HepG2 (cell line): ENCODE measurements around the gene ELN. TPM values are rescaled to one million over a fixed set of nuclear protein-coding genes. Genes with fewer than 3 reads are reported as not detected.

Experiments used
- ATAC-seq: fragments of 200-7000 bp; cut with Tn5 transposase; 3 replicates; pipeline ENCODE4 v1.9.1; 2020; ENCODE audit warnings: mild to moderate bottlenecking, moderate library complexity
- BruUV-seq: library from RNA; stranded (reverse); fragments of 400-500 nt; replicated peaks from 2 replicates; lab custom pipeline; 2021; lab: Mats Ljungman, UMichigan
- CTCF ChIA-PET: fragments of 300-600 bp; formaldehyde crosslinking; extraction: SDS; loops from one replicate; lab custom pipeline; 2021; ENCODE audit warnings: low total read pairs, inconsistent platforms, low intra/inter-chr PET ratio; lab: Yijun Ruan, JAX
- POLR2A ChIA-PET: fragments of 350-600 bp; sonication (Branson Sonifier 250); formaldehyde crosslinking; loops from one replicate; lab custom pipeline; 2020; ENCODE audit warnings: antibody characterized with exemption, inconsistent platforms; lab: Yijun Ruan, JAX
- DNase-seq: peaks from one replicate; pipeline ENCODE4 v3.0.0-alpha.2; 2015; ENCODE audit warnings: low spot score
- FAIRE-seq: peaks from 3 replicates; lab custom pipeline; 2011; peaks lifted over from hg19 to GRCh38; lab: Jason Lieb, UNC
- H2AFZ ChIP-seq: one replicate; pipeline ENCODE4 v1.6.1; 2011; ENCODE audit warnings: low read length, inconsistent platforms
- H3K27ac ChIP-seq: fragments of 300-600 bp; 3 replicates; pipeline ENCODE4 v1.8.0; 2011; ENCODE audit warnings: mixed run types, mild to moderate bottlenecking, mixed read lengths, low read length, inconsistent platforms; ENCODE audit not compliant: insufficient read depth; ENCODE audit errors: extremely low read length
- H3K27me3 ChIP-seq, 2 experiments: fragments of 200-600 bp in 1 of 2; 2 replicates in 1 of 2; 3 replicates in 1 of 2; pipeline versions ENCODE4 v1.6.0 to v1.8.0; 2011; ENCODE audit warnings: low read length in 2 of 2, mild to moderate bottlenecking in 2 of 2, moderate library complexity in 2 of 2, inconsistent platforms in 1 of 2; ENCODE audit not compliant: insufficient read depth in 2 of 2, control insufficient read depth in 1 of 2
- H3K36me3 ChIP-seq, 2 experiments: fragments of 200-600 bp in 1 of 2; replicated peaks in 1 of 2; 2 replicates in 1 of 2; 3 replicates in 1 of 2; pipeline versions ENCODE4 v1.5.1 to v1.8.0; 2011; ENCODE audit warnings: low read length in 2 of 2, inconsistent platforms in 1 of 2; ENCODE audit not compliant: insufficient read depth in 2 of 2, control insufficient read depth in 1 of 2
- H3K4me1 ChIP-seq: 2 replicates; pipeline ENCODE4 v1.5.1; 2012; ENCODE audit warnings: low read length, inconsistent platforms; ENCODE audit not compliant: insufficient read depth
- H3K4me2 ChIP-seq: 2 replicates; pipeline ENCODE4 v1.6.0; 2011; ENCODE audit warnings: low read depth, low read length, inconsistent platforms
- H3K4me3 ChIP-seq, 3 experiments: fragments of 200-600 bp in 1 of 3; sonication (generic), shearing (Covaris generic) in 1 of 3; replicated peaks in 1 of 3; 2 replicates each; pipeline ENCODE4 v1.5.1; 2011 to 2016; ENCODE audit warnings: low read length in 3 of 3, inconsistent platforms in 2 of 3, low read depth in 2 of 3, mild to moderate bottlenecking in 2 of 3, control low read depth in 1 of 3, mixed read lengths in 1 of 3; ENCODE audit not compliant: insufficient read depth in 1 of 3
- H3K79me2 ChIP-seq: one replicate; pipeline ENCODE4 v1.6.1; 2011; ENCODE audit warnings: low read length, inconsistent platforms; ENCODE audit not compliant: insufficient read depth
- H3K9ac ChIP-seq: 2 replicates; pipeline ENCODE4 v1.6.0; 2011; ENCODE audit warnings: mild to moderate bottlenecking, low read depth, low read length, inconsistent platforms; ENCODE audit not compliant: insufficient read depth
- H3K9me3 ChIP-seq: 2 replicates; pipeline ENCODE4 v1.5.1; 2012; ENCODE audit warnings: mild to moderate bottlenecking, low read length
- H4K20me1 ChIP-seq: 2 replicates; pipeline ENCODE4 v1.6.0; 2011; ENCODE audit warnings: inconsistent platforms, mild to moderate bottlenecking, low read length, moderate library complexity; ENCODE audit not compliant: insufficient read depth
- ARID2 ChIP-seq: sonication (generic); formaldehyde crosslinking; IDR thresholded peaks from 2 replicates; pipeline ENCODE4 v1.8.1; 2022; ENCODE audit warnings: mild to moderate bottlenecking, missing genetic modification reagents, borderline replicate concordance
- IKZF4 ChIP-seq: sonication (generic); formaldehyde crosslinking; IDR thresholded peaks from 2 replicates; pipeline ENCODE4 v1.5.1; 2020; ENCODE audit warnings: borderline replicate concordance, mild to moderate bottlenecking, low read depth, missing genetic modification reagents; ENCODE audit errors: not compliant biosample characterization
- SAP130 ChIP-seq: IDR thresholded peaks from 2 replicates; pipeline ENCODE4 v1.6.1; 2016; ENCODE audit warnings: low read depth
- ZFX ChIP-seq: sonication (generic); formaldehyde crosslinking; IDR thresholded peaks from 2 replicates; pipeline ENCODE4 v1.4.0; 2020; ENCODE audit warnings: mild to moderate bottlenecking, low read depth, missing genetic modification reagents, moderate library complexity
- ZNF292 ChIP-seq: sonication (generic); formaldehyde crosslinking; IDR thresholded peaks from 2 replicates; pipeline ENCODE4 v1.8.1; 2022; ENCODE audit warnings: mild to moderate bottlenecking, low read depth, missing genetic modification reagents, borderline replicate concordance
- ZNF883 ChIP-seq: sonication (generic); formaldehyde crosslinking; IDR thresholded peaks from 2 replicates; pipeline ENCODE4 v1.5.1; 2020; ENCODE audit warnings: mild to moderate bottlenecking, missing genetic modification reagents; ENCODE audit errors: not compliant biosample characterization
- ZSCAN22 ChIP-seq: sonication (generic); formaldehyde crosslinking; IDR thresholded peaks from 2 replicates; pipeline ENCODE4 v1.4.0; 2020; ENCODE audit warnings: mild to moderate bottlenecking, missing genetic modification reagents
- WGBS: methylation state at CpG from one replicate; pipeline ENCODE4 v1.1.6; 2017; ENCODE audit warnings: low lambda C conversion rate; 5-methylcytosine and 5-hydroxymethylcytosine counted together
- in situ Hi-C: cut with HindIII; loops from 2 replicates; pipeline ENCODE4 v1.10.0; 2017; ENCODE audit warnings: low pct_unique_long_range_greater_than_20kb; ENCODE audit not compliant: extremely low pct_ligation_motif_present
- intact Hi-C: fragments of 100-400 bp; cut with micrococcal nuclease; formaldehyde crosslinking; loops from one replicate; pipeline ENCODE4 v1.10.0; 2022; ENCODE audit not compliant: unreplicated experiment
- polyA plus RNA-seq, 8 experiments: library from polyadenylated mRNA; depleted of rRNA in 3 of 8; stranded (reverse) in 7 of 8; unstranded in 1 of 8; fragments of >200 nt; fragmentation: Illumina TruSeq in 4 of 8; extraction: Trizol in 4 of 8; gene quantifications; 2 replicates each; pipeline versions ENCODE4 v1.2.1 to v1.2.3, GENCODE V29; 2011 to 2016; ENCODE audit warnings: low read depth in 4 of 8, missing spikeins in 1 of 8, mixed read lengths in 1 of 8; ENCODE audit not compliant: insufficient read depth in 1 of 8
- total RNA-seq, 5 experiments: library from RNA; depleted of rRNA; stranded (reverse); fragments of >200 nt; fragmentation: Illumina TruSeq; extraction: Trizol; gene quantifications; 2 replicates each; pipeline ENCODE4 v1.2.3, GENCODE V29; 2016; ENCODE audit warnings: low read depth in 1 of 5
- TF ChIP-seq, protein P1 (sequence below): sonication (generic); formaldehyde crosslinking; IDR thresholded peaks from 2 replicates; pipeline ENCODE4 v1.8.0; 2022; ENCODE audit warnings: mild to moderate bottlenecking, missing genetic modification reagents
- TF ChIP-seq, protein P2 (sequence below): sonication (generic); formaldehyde crosslinking; IDR thresholded peaks from 2 replicates; pipeline ENCODE4 v1.5.1; 2020; ENCODE audit warnings: mild to moderate bottlenecking, missing genetic modification reagents, moderate library complexity
- TF ChIP-seq, protein P3 (sequence below): sonication (generic); formaldehyde crosslinking; IDR thresholded peaks from 2 replicates; pipeline ENCODE4 v1.5.0; 2020; ENCODE audit warnings: mild to moderate bottlenecking, missing genetic modification reagents, moderate library complexity

The ELN gene
- total and polyA plus RNA-seq, 2 of the 13 experiments (the other 11 are each of a cell fraction or from before 2014, with no cell fraction given) = 0.15 to 0.37 TPM

DNA sequence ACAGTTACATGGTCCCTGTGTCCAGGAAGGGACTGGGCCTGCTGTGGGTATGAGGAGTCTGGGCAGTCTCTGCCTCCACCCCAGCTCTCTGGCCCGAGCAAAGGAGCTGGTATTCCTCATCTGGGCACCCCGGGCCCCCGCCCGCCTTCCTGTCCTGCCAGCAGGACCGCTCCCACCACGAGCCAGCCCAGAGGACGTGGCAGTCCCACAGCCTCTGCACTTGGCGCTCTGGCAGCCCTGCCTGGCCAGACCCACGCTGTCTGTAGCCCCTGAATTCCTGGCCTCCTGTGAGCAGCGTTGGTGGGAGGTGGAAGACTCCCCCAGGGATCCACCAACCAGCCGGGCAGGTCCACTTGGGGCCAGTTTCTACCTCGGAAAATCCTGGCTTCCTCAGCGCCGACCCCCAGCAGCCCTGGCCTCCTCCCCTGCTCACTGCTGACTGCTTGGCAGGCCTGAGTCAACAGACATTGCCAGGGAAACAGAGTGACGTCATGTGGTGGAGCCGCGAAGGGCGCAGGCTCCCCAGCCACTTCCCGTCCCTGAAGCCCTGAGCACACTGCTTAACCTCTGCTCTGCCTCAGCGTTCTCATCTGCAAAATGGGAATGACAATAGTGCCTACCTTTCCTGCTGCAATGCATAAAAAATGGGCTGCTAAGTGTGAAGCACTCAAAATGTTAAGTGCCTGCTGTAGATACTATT lies 34.0 kb downstream of the ELN start (continued):
- TF ChIP-seq ARID2 (CRISPR knock-in tag) (no peak), ZSCAN22 (no peak)

DNA sequence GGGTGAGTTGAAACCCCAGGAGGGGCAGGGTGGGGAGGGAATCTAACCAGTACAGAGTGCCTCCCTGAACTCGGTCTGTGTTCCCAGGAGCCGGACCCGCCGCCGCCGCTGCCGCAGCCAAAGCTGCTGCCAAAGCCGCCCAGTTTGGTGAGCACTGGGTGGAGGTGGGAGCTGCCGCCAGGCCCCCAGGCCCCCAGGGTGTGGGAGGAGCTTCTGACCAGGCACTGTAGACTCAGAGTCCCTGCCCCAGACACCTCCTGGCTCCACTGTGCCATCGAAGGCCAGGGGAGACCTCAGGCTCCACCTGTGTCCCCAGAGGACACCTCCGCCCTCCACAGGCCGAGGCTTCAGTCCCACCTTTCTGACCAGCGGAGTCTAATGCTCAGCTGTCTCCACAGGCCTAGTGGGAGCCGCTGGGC lies 35.3 kb downstream of the ELN start:
- in situ Hi-C loops (loop anchor here (10.0 kb wide), 1 partner anchor 342 kb away; no protein-coding TSS in a partner anchor), intact Hi-C loops (no loop called here)
- WGBS = 40% methylated on average over 1 of the region's 14 CpGs
- no peaks in the 10 kb centered on the region for H4K20me1 ChIP-seq
- H3K9me3 ChIP-seq = no peaks in the 10 kb centered on the region
- peak overlapping the region; percentile 34 for H2AFZ ChIP-seq
- TF ChIP-seq SAP130 (CRISPR knock-in tag) = 0 out of 2 replicates have a peak, but pooled peaks have one; percentile 4
- TF ChIP-seq, protein P1, sequence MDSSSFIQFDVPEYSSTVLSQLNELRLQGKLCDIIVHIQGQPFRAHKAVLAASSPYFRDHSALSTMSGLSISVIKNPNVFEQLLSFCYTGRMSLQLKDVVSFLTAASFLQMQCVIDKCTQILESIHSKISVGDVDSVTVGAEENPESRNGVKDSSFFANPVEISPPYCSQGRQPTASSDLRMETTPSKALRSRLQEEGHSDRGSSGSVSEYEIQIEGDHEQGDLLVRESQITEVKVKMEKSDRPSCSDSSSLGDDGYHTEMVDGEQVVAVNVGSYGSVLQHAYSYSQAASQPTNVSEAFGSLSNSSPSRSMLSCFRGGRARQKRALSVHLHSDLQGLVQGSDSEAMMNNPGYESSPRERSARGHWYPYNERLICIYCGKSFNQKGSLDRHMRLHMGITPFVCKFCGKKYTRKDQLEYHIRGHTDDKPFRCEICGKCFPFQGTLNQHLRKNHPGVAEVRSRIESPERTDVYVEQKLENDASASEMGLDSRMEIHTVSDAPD = no peak
- TF ChIP-seq ZNF883 = peak; percentile 32
- TF ChIP-seq, protein P2, sequence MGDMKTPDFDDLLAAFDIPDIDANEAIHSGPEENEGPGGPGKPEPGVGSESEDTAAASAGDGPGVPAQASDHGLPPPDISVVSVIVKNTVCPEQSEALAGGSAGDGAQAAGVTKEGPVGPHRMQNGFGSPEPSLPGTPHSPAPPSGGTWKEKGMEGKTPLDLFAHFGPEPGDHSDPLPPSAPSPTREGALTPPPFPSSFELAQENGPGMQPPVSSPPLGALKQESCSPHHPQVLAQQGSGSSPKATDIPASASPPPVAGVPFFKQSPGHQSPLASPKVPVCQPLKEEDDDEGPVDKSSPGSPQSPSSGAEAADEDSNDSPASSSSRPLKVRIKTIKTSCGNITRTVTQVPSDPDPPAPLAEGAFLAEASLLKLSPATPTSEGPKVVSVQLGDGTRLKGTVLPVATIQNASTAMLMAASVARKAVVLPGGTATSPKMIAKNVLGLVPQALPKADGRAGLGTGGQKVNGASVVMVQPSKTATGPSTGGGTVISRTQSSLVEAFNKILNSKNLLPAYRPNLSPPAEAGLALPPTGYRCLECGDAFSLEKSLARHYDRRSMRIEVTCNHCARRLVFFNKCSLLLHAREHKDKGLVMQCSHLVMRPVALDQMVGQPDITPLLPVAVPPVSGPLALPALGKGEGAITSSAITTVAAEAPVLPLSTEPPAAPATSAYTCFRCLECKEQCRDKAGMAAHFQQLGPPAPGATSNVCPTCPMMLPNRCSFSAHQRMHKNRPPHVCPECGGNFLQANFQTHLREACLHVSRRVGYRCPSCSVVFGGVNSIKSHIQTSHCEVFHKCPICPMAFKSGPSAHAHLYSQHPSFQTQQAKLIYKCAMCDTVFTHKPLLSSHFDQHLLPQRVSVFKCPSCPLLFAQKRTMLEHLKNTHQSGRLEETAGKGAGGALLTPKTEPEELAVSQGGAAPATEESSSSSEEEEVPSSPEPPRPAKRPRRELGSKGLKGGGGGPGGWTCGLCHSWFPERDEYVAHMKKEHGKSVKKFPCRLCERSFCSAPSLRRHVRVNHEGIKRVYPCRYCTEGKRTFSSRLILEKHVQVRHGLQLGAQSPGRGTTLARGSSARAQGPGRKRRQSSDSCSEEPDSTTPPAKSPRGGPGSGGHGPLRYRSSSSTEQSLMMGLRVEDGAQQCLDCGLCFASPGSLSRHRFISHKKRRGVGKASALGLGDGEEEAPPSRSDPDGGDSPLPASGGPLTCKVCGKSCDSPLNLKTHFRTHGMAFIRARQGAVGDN (CRISPR knock-in tag) = peak; percentile 48; the same call in 1 of the 2 replicates
- TF ChIP-seq IKZF4 (CRISPR knock-in tag) = peak; percentile 37
- no peak for TF ChIP-seq ZNF292 (CRISPR knock-in tag)
- TF ChIP-seq, protein P3, sequence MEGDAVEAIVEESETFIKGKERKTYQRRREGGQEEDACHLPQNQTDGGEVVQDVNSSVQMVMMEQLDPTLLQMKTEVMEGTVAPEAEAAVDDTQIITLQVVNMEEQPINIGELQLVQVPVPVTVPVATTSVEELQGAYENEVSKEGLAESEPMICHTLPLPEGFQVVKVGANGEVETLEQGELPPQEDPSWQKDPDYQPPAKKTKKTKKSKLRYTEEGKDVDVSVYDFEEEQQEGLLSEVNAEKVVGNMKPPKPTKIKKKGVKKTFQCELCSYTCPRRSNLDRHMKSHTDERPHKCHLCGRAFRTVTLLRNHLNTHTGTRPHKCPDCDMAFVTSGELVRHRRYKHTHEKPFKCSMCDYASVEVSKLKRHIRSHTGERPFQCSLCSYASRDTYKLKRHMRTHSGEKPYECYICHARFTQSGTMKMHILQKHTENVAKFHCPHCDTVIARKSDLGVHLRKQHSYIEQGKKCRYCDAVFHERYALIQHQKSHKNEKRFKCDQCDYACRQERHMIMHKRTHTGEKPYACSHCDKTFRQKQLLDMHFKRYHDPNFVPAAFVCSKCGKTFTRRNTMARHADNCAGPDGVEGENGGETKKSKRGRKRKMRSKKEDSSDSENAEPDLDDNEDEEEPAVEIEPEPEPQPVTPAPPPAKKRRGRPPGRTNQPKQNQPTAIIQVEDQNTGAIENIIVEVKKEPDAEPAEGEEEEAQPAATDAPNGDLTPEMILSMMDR (CRISPR knock-in tag) = 0 out of 2 replicates have a peak, but pooled peaks have one; percentile 6
- TF ChIP-seq ZFX (CRISPR knock-in tag) = peak; percentile 36; the same call in 1 of the 2 replicates
- H3K79me2 ChIP-seq = no peaks in the 10 kb centered on the region
- H3K4me2 ChIP-seq = peak overlapping the region; percentile 58
- H3K36me3 ChIP-seq = no peaks in the 10 kb centered on the region
- H3K9ac ChIP-seq = peak overlapping the region; percentile 34; the same call in 1 of the 2 replicates
- H3K27me3 ChIP-seq = peaks cover 3 to 13% of the 10 kb centered on the region in 2 experiments; a peak in 2 of 5 replicates
- FAIRE-seq = no peak
- peaks cover 39% of the 10 kb centered on the region for H3K4me1 ChIP-seq
- no TSS peak for BruUV-seq
- CTCF ChIA-PET = no interaction called here
- POLR2A ChIA-PET = no interaction called here
- peak overlapping the region in 2 of 3 experiments; percentile 31 to 48; a peak in 3 of 6 replicates for H3K4me3 ChIP-seq
- H3K27ac ChIP-seq = no peak overlapping the region
- peak; percentile 26; the same call in 2 of the 3 replicates for ATAC-seq
- DNase-seq = no peak
